HCT116 (cell line): Measurements from ENCODE around the gene TXNDC17.
"Not testable (repeated sequence)": the region's sequence is repeated elsewhere in the genome, so short reads cannot be mapped to it uniquely, and the experiment has no call there.

Experiments
- EZH2 ChIP-seq: fragments of 200-600 bp; sonication (generic); IDR thresholded peaks from 2 replicates; pipeline ENCODE4 v1.6.1; 2017; ENCODE audit warnings: antibody characterized with exemption, mixed run types
- POLR2A ChIP-seq: IDR thresholded peaks from 2 replicates; pipeline ENCODE4 v1.7.0; 2011; ENCODE audit warnings: borderline replicate concordance; ENCODE audit not compliant: insufficient read depth, insufficient read length; ENCODE audit errors: extremely low read depth
- POLR2AphosphoS5 ChIP-seq: IDR thresholded peaks from 2 replicates; pipeline ENCODE4 v1.6.1; 2011; ENCODE audit warnings: mild to moderate bottlenecking, low read depth, low read length, moderate library complexity
- SIN3A ChIP-seq: IDR thresholded peaks from 2 replicates; pipeline ENCODE4 v1.6.1; 2012; ENCODE audit warnings: low read depth
- TCF7L2 ChIP-seq: IDR thresholded peaks from 2 replicates; pipeline ENCODE4 v1.7.0; 2011; ENCODE audit warnings: borderline replicate concordance, inconsistent platforms; ENCODE audit not compliant: insufficient read depth, insufficient read length; ENCODE audit errors: extremely low read depth
- YY1 ChIP-seq: IDR thresholded peaks from 2 replicates; pipeline ENCODE4 v1.6.1; 2011; ENCODE audit warnings: low read length, low read depth, moderate library complexity, mild to moderate bottlenecking; ENCODE audit not compliant: insufficient replicate concordance; ENCODE audit errors: extremely low read depth
- TF ChIP-seq, protein P1 (sequence below), 3 experiments: fragments of 200-600 bp in 1 of 3; sonication (generic) in 1 of 3; IDR thresholded peaks in 2 of 3; conservative IDR thresholded peaks in 1 of 3; 2 replicates each; pipeline ENCODE4 v1.5.1; 2012 to 2017; ENCODE audit warnings: low read depth in 2 of 3, low read length in 2 of 3, antibody characterized with exemption in 1 of 3, borderline replicate concordance in 1 of 3, control low read depth in 1 of 3, mild to moderate bottlenecking in 1 of 3, mixed read lengths in 1 of 3, mixed run types in 1 of 3, moderate library complexity in 1 of 3; ENCODE audit not compliant: insufficient read depth in 1 of 3
- TF ChIP-seq, protein P2 (sequence below): IDR thresholded peaks from 2 replicates; pipeline ENCODE4 v1.6.1; 2012

DNA sequence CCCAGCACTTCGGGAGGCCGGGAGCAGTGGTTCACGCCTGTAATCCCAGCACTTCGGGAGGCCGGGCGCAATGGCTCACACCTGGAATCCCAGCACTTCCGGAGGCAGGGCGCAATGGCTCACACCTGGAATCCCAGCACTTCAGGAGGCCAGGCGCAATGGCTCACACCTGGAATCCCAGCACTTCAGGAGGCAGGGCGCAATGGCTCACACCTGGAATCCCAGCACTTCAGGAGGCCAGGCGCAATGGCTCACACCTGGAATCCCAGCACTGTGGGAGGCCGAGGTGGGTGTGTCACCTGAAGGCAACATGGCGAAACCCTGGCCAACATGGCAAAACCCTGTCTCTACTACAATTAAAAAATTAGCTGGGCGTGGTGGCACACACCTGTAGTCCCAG, 47.5 kb upstream of the TXNDC17 start:
- TF ChIP-seq SIN3A, YY1, POLR2A, POLR2AphosphoS5, EZH2, TCF7L2: not testable (repeated sequence)
- TF ChIP-seq, protein P1, sequence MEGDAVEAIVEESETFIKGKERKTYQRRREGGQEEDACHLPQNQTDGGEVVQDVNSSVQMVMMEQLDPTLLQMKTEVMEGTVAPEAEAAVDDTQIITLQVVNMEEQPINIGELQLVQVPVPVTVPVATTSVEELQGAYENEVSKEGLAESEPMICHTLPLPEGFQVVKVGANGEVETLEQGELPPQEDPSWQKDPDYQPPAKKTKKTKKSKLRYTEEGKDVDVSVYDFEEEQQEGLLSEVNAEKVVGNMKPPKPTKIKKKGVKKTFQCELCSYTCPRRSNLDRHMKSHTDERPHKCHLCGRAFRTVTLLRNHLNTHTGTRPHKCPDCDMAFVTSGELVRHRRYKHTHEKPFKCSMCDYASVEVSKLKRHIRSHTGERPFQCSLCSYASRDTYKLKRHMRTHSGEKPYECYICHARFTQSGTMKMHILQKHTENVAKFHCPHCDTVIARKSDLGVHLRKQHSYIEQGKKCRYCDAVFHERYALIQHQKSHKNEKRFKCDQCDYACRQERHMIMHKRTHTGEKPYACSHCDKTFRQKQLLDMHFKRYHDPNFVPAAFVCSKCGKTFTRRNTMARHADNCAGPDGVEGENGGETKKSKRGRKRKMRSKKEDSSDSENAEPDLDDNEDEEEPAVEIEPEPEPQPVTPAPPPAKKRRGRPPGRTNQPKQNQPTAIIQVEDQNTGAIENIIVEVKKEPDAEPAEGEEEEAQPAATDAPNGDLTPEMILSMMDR (IDR thresholded peaks at IDR 0.05 in 2 of 3, conservative IDR thresholded peaks at IDR 0.05 in 1 of 3; ENCODE audit: borderline replicate concordance in 1 of 3, insufficient read depth in 1 of 3, low read depth in 2 of 3, low read length in 2 of 3) = not testable (repeated sequence)
- TF ChIP-seq, protein P2, sequence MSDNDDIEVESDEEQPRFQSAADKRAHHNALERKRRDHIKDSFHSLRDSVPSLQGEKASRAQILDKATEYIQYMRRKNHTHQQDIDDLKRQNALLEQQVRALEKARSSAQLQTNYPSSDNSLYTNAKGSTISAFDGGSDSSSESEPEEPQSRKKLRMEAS = not testable (repeated sequence)
